ENCODE measurements around the gene EPB41L4A.
"Not testable (repeated sequence)": the region's sequence is repeated elsewhere in the genome, so short reads cannot be mapped to it uniquely, and the experiment has no call there.

EPB41L4A gene

GRCh38 chr5:112419164-112419985, at the start of gene EPB41L4A:
Gene EPB41L4A (minus strand): TSS chr5:112419277. CDS start chr5:112419039, 238 bp downstream.
- peak; percentile 82 for DNase-seq

- DNase-seq = peak; percentile 82
Measured at GRCh38 chr5:112467485-112467884, 48.4 kb upstream of the EPB41L4A start.

GRCh38 chr5:112466261-112466660, 47.2 kb upstream of the EPB41L4A start:
- DNase-seq = not testable (repeated sequence)

- DNase-seq = not testable (repeated sequence)
Measured at GRCh38 chr5:112447187-112447760, 28.2 kb upstream of the EPB41L4A start.

GRCh38 chr5:112445626-112446350, 26.7 kb upstream of the EPB41L4A start:
- DNase-seq = no peak

GRCh38 chr5:112443932-112444331, 24.9 kb upstream of the EPB41L4A start:
- not testable (repeated sequence) for DNase-seq

GRCh38 chr5:112440031-112440430, 21.0 kb upstream of the EPB41L4A start:
- no peak for DNase-seq

- DNase-seq = peak; percentile 54
Measured at GRCh38 chr5:112436144-112436543, 17.1 kb upstream of the EPB41L4A start.

GRCh38 chr5:112434641-112435040, 15.6 kb upstream of the EPB41L4A start:
- DNase-seq = no peak

- DNase-seq = not testable (repeated sequence)
Measured at GRCh38 chr5:112426202-112426601, 7.1 kb upstream of the EPB41L4A start.

- peak; percentile 92 for DNase-seq
Measured at GRCh38 chr5:112419986-112420864, 1.1 kb upstream of the EPB41L4A start.

- no peak for DNase-seq
Measured at GRCh38 chr5:112418659-112419163, 366 bp downstream of the EPB41L4A start.

- peak; percentile 70 for DNase-seq
Measured at GRCh38 chr5:112417931-112418658, 982 bp downstream of the EPB41L4A start.

GRCh38 chr5:112415552-112415951, 3.5 kb downstream of the EPB41L4A start:
- no peak for DNase-seq

- DNase-seq = no peak
Measured at GRCh38 chr5:112413611-112414010, 5.5 kb downstream of the EPB41L4A start.

GRCh38 chr5:112412346-112412745, 6.7 kb downstream of the EPB41L4A start:
- peak; percentile 21 for DNase-seq

- DNase-seq = no peak
Measured at GRCh38 chr5:112411903-112412302, 7.2 kb downstream of the EPB41L4A start.

- no peak for DNase-seq
Measured at GRCh38 chr5:112407666-112408065, 11.4 kb downstream of the EPB41L4A start.

- DNase-seq = no peak
Measured at GRCh38 chr5:112407240-112407639, 11.8 kb downstream of the EPB41L4A start.

- DNase-seq = no peak
Measured at GRCh38 chr5:112403069-112403468, 16.0 kb downstream of the EPB41L4A start.

- DNase-seq = no peak
Measured at GRCh38 chr5:112401924-112402323, 17.2 kb downstream of the EPB41L4A start.

GRCh38 chr5:112397690-112398089, 21.4 kb downstream of the EPB41L4A start:
- DNase-seq = no peak

All from DMS53 (cell line).